Measurements from ENCODE around the gene NOM1.
"Not testable (repeated sequence)": the region's sequence is repeated elsewhere in the genome, so short reads cannot be mapped to it uniquely, and the experiment has no call there.

NOM1 gene

GRCh38 chr7:156906200-156906649 is 43.3 kb upstream of the NOM1 start:
- H3K4me3 ChIP-seq (ENCODE audit: low read depth in 1 of 2, low read length in 2 of 2): no peak overlapping the region
- no peak for DNase-seq
- H3K9ac ChIP-seq (ENCODE audit: low read depth, low read length): no peak overlapping the region
- ATAC-seq (ENCODE audit: insufficient read depth, low read depth): no peak
- no peaks in the 10 kb centered on the region for H3K36me3 ChIP-seq (ENCODE audit: insufficient read depth, low read length)
- no peaks in the 10 kb centered on the region for H3K27me3 ChIP-seq (ENCODE audit: insufficient read depth, low read length, poor library complexity)
- no peak overlapping the region for H3K27ac ChIP-seq (ENCODE audit: low read length)
- no peak overlapping the region for H3K4me2 ChIP-seq (ENCODE audit: insufficient read depth, low read length)
- no peaks in the 10 kb centered on the region for H3K79me2 ChIP-seq (ENCODE audit: insufficient read depth, low read length)
- H3K4me1 ChIP-seq (ENCODE audit: insufficient read depth, low read length): no peaks in the 10 kb centered on the region
- no peaks in the 10 kb centered on the region for H3K9me3 ChIP-seq (ENCODE audit: insufficient read depth, low read length, severe bottlenecking)
- TF ChIP-seq EZH2 (IDR thresholded peaks at IDR 0.05; ENCODE audit: borderline replicate concordance, low read depth, low read length, severe bottlenecking) (no peak), CTCF (IDR thresholded peaks at IDR 0.05; ENCODE audit: borderline replicate concordance, extremely low read depth, low read length, poor library complexity, severe bottlenecking) (no peak)
- no peak overlapping the region for H2AFZ ChIP-seq (ENCODE audit: low read depth, low read length)
- H4K20me1 ChIP-seq (ENCODE audit: insufficient read depth, low read length): no peaks in the 10 kb centered on the region

- Histone ChIP-seq H3K27ac (ENCODE audit: low read length) (no peak overlapping the region), H3K9me3 (ENCODE audit: insufficient read depth, low read length, severe bottlenecking) (no peaks in the 10 kb centered on the region), H4K20me1 (ENCODE audit: insufficient read depth, low read length) (no peaks in the 10 kb centered on the region), H3K36me3 (ENCODE audit: insufficient read depth, low read length) (no peaks in the 10 kb centered on the region), H3K4me1 (ENCODE audit: insufficient read depth, low read length) (no peaks in the 10 kb centered on the region), H2AFZ (ENCODE audit: low read depth, low read length) (no peak overlapping the region), H3K9ac (ENCODE audit: low read depth, low read length) (no peak overlapping the region), H3K4me2 (ENCODE audit: insufficient read depth, low read length) (no peak overlapping the region), H3K79me2 (ENCODE audit: insufficient read depth, low read length) (no peaks in the 10 kb centered on the region), H3K27me3 (ENCODE audit: insufficient read depth, low read length, poor library complexity) (no peaks in the 10 kb centered on the region), H3K4me3 (ENCODE audit: low read depth in 1 of 2, low read length in 2 of 2) (no peak overlapping the region)
- TF ChIP-seq EZH2 (IDR thresholded peaks at IDR 0.05; ENCODE audit: borderline replicate concordance, low read depth, low read length, severe bottlenecking): no peak
- TF ChIP-seq CTCF (IDR thresholded peaks at IDR 0.05; ENCODE audit: borderline replicate concordance, extremely low read depth, low read length, poor library complexity, severe bottlenecking): no peak
- no peak for DNase-seq
- no peak for ATAC-seq (ENCODE audit: insufficient read depth, low read depth)
Observed at GRCh38 chr7:156907656-156908055, 41.9 kb upstream of the NOM1 start.

- not testable (repeated sequence) for H2AFZ ChIP-seq (ENCODE audit: low read depth, low read length); H3K27ac ChIP-seq (ENCODE audit: low read length); H3K36me3 ChIP-seq (ENCODE audit: insufficient read depth, low read length); H3K79me2 ChIP-seq (ENCODE audit: insufficient read depth, low read length); H3K9ac ChIP-seq (ENCODE audit: low read depth, low read length); H3K27me3 ChIP-seq (ENCODE audit: insufficient read depth, low read length, poor library complexity); H3K4me3 ChIP-seq (ENCODE audit: low read depth in 1 of 2, low read length in 2 of 2); H4K20me1 ChIP-seq (ENCODE audit: insufficient read depth, low read length); DNase-seq; ATAC-seq (ENCODE audit: insufficient read depth, low read depth); H3K9me3 ChIP-seq (ENCODE audit: insufficient read depth, low read length, severe bottlenecking); H3K4me1 ChIP-seq (ENCODE audit: insufficient read depth, low read length); H3K4me2 ChIP-seq (ENCODE audit: insufficient read depth, low read length)
Observed at GRCh38 chr7:156909574-156910252, 39.8 kb upstream of the NOM1 start.

- peaks cover 18% of the 10 kb centered on the region for H3K4me1 ChIP-seq (ENCODE audit: insufficient read depth, low read length)
- no peak overlapping the region for H3K9ac ChIP-seq (ENCODE audit: low read depth, low read length)
- no peak overlapping the region for H3K4me2 ChIP-seq (ENCODE audit: insufficient read depth, low read length)
- H2AFZ ChIP-seq (ENCODE audit: low read depth, low read length): no peak overlapping the region
- no peaks in the 10 kb centered on the region for H3K36me3 ChIP-seq (ENCODE audit: insufficient read depth, low read length)
- no peak for TF ChIP-seq CTCF (IDR thresholded peaks at IDR 0.05; ENCODE audit: borderline replicate concordance, extremely low read depth, low read length, poor library complexity, severe bottlenecking)
- no peak for TF ChIP-seq EZH2 (IDR thresholded peaks at IDR 0.05; ENCODE audit: borderline replicate concordance, low read depth, low read length, severe bottlenecking)
- peaks cover 6% of the 10 kb centered on the region for H3K9me3 ChIP-seq (ENCODE audit: insufficient read depth, low read length, severe bottlenecking)
- DNase-seq (no peak), ATAC-seq (ENCODE audit: insufficient read depth, low read depth) (no peak)
- H3K4me3 ChIP-seq (ENCODE audit: low read depth in 1 of 2, low read length in 2 of 2): no peak overlapping the region
- H4K20me1 ChIP-seq (ENCODE audit: insufficient read depth, low read length): peaks cover 3% of the 10 kb centered on the region; the same call in 1 of the 2 replicates
- H3K27ac ChIP-seq (ENCODE audit: low read length): no peak overlapping the region
- H3K79me2 ChIP-seq (ENCODE audit: insufficient read depth, low read length): no peaks in the 10 kb centered on the region
- H3K27me3 ChIP-seq (ENCODE audit: insufficient read depth, low read length, poor library complexity): peaks cover 8% of the 10 kb centered on the region
Observed at GRCh38 chr7:156918635-156919034, 30.9 kb upstream of the NOM1 start.
